Superior temporal gyrus (tissue), 1 donor: ENCODE results near the gene GABRG3.

Experiments
- DNase-seq: peaks from one replicate; pipeline ENCODE4 v3.0.0-alpha.2; 2016; ENCODE audit errors: extremely low spot score

Gene GABRG3

DNA sequence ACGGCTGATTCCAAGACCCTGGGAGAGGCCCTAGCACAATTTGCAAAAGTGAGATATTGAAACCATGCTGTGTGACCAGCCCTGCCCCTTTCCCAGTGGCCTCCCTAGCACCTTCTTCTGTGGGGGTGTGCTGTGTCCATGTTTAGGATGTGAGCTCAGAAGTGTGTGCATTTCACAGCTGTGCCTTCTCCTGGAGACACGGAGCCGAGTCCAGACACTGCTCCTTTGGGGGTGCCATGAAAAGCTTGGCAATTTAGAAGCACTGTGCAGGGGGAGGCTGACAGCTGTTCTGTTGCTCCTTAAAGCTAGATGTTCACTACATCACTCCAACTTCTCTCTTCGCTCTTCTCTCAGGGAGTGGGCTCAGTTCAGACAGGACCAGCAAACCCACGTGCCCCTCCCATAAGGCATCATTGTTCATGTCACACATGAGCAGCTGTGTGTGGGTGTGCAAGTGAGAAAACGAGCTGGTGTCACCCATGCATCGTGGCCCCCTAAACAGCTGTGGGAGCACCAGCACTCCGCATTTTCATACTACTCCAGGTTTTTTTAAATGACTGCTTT is 492.6 kb downstream of the GABRG3 start:
- DNase-seq, result no peak

DNA sequence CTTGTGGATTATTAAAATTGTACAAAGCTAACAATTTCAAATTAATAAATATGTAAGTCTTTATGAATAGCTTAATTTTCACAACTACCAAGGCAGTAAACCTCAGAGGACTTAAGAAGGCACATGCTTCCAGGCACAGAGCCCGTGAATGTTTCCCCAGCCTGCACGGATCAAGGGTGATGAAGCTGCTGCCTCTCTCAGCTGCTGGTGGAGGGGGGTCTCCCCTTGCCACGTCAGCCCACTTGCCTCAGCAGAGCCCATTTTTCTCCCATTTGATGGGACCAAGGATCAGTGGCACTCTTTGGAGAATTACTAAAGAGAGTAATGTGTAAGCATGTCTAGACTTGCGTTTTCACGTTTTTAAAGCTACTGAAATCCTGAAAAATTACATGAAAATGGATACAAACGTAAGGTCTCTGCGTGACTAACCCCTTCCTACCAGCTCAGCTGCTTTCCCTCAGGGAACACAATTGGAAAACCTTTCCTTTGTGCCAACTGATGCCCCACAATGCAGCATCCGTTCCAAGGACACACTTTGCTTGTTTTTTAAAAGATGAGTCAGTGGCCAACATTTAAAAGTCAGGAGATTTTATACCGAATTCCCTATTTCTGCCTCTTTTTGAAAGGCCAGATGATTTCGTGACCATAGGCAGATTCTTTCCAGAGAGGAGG is 494.1 kb downstream of the GABRG3 start:
- DNase-seq, result no peak

DNA sequence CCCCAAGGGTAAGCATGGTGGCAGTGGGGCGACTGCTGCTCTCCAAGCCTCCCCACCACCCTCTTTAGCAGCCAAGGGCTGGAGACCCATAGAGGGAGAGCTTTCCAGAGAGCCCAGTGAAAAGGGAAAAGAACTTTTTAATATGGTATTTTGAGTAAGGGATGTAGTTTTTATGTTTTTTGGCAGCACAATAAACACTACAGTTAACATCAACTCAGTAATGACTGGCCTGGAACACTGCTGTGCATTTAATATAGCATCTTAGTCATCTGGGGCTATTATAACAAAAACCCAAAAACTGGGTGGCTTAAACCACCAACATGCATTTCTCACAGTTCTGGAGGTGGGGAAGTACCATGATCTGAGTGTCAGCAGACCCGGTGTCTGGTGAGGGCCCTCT is 495.8 kb downstream of the GABRG3 start:
- DNase-seq, result no peak

DNA sequence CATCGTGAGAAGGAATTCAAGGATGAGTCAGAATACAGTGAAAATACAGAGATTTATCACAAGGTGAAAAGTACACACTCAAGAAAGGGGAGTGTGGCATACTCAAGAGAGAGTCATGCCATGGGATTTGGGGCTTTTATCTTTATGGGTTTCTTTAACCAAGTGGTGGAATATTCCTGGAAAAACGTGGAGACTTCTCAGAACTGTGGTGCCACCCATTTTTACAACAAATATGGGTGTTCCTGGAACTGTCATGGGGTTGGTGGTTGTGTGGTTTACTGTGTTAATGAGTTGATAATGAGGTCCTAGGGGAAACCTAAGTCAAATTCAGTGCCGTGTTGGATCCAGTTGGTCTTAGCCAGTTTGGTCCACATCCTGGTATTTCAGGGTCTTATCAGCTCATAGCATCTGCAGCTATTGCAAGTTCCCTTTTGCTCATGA is 497.2 kb downstream of the GABRG3 start:
- DNase-seq, result no peak

DNA sequence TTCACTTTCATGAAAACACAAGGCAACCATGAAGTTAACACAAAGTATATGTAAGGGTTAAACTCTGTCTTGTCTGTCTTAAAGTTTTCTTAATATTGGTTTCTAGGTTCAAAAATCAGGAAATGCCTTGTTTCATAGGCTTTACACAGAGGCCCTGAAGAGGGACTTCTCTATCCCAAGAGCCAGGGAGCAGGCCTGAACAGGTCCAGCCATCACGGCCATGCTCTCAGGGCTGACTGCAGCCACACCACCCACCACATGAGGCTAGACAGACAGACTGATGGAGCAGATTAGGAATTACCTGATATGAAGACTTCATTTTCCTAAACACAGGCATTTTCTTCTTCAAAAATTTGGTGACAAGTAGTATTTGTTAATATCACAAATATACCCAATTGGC is 502.9 kb downstream of the GABRG3 start:
- DNase-seq, result no peak

DNA sequence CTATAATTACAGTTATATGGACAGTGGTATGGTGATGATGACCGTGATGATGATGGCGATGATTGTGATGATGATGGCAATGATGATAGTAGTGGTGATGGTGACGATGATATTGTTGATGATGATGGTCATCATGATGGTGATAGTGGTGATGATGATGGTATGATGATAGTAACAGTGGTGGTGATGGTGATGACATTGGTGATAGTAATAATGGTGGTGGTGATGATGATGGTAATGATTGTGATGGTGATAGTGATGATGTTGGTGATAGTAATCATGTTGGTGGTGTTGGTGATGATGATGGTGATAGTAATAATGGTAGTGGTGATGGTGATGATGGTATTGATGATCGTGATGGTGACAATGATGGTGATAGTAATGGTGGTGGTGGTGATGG is 504.4 kb downstream of the GABRG3 start:
- no peak for DNase-seq

DNA sequence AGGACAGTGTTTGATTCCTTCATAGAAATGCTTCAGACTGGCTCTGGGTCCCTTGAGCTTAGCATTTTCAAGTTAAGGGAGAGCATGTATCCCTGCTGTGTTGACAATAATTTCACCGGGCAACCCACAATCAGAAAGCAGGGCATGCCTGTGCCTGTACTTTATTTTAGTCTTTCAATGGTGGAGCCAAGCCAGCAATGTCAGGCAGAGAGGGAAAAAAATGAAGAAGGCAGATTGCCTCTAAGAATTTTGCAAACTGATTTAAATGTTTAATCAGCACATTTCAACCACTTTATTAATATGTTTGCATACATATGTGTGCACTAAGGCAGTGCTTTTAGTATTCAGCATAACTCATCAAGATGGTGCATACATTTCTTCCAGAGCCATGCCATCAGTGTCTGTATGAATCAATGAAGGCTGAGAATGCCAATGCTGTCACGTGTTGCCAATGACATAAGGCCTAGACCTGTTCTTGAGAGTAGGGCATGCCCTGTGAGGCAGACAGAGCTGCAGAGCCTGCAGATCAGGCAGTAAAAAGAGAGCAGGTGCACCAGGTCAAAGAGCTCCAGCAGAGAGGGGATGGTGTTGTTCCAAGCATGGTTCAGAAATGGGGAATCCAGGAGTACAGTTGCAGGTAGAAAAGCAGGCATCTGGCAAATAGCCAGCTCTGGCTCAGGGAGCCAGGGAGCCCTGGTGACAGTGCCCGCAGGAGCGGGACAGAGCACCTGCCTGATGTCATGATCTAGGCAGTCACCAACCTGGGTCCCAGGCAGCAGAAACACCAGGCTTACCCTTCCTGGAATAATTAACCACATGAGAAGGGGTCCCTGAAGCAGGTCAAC is 508.5 kb downstream of the GABRG3 start:
- no peak for DNase-seq

DNA sequence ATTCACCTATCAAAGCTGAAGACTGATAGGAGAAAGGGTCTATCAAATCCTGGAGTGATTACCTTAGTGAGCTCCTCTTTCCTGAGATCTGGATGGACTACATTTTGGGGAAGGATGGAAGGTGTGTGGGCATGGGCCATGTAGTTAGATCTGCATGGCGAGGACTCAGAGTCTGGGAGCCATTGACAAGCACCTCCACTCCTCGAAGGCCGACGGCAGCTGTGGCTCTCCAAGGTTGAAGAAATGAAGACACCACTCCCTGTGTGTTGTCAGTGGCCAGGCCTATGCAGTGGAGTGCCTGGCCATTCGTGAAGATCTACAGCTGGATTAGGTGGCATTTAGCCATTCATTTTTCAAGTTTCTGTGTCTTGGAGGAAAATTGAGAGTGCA is 509.2 kb downstream of the GABRG3 start:
- DNase-seq, result no peak

DNA sequence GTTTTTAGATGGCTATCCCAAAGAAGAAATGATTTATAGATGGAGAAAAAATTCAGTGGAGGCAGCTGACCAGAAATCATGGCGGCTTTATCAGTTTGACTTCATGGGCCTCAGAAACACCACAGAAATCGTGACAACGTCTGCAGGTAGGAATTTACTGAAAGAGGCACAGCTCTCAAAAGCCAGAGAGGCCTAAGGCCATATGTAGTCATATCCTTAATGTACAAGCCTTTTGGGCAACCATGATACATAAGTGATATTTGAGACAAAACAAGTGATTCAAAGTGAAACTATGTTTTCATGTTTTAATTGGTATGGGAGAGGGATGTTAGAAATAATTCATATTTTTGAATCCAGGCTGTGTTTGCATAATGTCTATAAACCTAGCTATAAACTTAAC is 509.7 kb downstream of the GABRG3 start:
- DNase-seq, result no peak

DNA sequence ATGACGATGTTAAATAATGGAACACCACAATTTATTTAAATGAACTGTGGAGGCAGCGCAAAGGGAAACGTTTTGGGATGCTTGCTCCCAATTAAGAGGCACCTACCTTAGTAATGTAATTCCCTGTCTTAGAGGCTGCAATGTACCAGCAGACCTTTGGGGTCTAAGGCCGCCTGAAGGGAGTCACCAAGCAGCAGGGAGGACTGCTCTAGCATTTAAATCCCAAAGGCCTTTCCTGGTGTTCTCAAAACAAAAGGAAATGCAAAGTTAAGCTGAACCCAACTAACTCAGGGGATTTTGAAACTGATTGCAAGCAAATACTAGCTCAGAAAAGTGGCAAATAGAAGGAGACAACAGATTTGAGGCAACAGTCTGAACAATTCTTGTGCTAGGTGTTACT is 510.8 kb downstream of the GABRG3 start:
- no peak for DNase-seq

DNA sequence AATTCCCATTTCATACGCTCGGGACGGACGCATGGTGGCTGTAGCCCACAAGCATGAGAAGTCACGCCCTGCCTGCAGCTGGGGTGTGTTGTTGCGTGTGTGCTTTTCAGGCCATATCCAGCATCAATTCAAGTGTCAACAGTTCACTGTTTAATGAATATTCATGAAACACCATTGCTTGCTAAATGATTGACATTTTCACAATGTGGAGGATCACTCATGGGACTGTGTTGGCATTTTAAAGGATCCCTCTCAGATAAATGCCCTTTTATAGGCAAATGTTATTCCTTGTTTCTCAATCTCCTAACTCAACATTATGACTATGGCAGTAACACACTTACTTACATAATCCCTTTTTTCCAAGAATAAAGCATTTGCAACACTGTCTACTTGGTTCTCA is 511.3 kb downstream of the GABRG3 start:
- DNase-seq, result no peak

DNA sequence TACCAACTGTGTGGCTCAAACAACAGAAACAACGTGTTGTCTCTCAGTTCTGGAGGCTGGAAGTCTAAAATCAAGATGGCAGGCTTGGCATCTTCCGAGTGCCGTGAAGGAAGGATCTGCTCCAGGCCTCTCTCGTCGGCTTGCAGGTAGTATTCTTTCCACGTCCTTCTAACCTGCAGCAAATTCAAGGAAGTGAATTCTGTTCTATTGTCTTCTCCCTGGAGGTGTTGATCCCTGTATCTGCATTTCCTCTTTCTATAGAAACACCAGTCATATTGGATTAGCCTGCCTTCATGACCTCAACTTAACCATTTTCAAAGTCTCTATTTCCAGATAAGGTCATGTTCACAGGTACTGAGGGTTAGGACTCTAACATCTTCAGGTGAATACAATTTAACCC is 512.1 kb downstream of the GABRG3 start:
- DNase-seq, result no peak

DNA sequence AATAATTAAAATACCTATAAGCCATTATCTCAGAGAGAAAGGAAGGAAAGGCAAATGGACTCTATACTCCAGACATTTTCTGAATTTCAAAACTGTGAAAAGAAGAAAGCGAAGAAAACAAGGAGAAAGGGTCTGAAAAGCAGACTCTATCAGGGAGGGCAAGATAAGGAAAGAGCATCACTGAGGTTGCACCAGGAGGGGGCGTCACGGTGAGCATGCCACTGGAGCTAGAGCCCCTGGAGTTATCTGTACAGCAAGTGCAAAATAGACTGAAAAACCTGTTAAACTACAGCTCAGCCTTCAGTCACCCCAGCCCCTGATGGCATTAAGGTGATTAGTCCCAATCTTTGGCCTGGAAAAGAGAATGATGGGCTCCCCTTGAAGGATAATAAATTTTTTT is 514.3 kb downstream of the GABRG3 start:
- no peak for DNase-seq

DNA sequence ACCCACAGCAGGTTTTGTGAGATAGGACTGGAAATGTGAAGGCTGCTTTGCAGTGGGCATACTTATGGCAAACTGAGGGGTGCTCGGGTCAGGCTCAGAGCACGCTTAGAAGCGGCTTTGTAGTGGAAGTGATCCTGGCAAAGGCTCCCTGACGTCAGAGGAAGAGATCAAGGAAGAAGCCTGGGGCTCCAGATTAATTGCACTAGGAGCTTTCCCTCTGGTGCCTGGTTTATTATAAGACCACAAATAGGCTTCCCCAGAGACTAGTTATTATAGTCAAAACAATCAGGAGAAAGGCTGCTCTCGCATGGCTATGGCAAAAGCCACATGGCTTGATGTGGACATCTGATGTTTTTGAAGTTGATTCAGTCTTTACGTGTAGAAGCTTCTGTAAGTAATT is 515.1 kb downstream of the GABRG3 start:
- no peak for DNase-seq

DNA sequence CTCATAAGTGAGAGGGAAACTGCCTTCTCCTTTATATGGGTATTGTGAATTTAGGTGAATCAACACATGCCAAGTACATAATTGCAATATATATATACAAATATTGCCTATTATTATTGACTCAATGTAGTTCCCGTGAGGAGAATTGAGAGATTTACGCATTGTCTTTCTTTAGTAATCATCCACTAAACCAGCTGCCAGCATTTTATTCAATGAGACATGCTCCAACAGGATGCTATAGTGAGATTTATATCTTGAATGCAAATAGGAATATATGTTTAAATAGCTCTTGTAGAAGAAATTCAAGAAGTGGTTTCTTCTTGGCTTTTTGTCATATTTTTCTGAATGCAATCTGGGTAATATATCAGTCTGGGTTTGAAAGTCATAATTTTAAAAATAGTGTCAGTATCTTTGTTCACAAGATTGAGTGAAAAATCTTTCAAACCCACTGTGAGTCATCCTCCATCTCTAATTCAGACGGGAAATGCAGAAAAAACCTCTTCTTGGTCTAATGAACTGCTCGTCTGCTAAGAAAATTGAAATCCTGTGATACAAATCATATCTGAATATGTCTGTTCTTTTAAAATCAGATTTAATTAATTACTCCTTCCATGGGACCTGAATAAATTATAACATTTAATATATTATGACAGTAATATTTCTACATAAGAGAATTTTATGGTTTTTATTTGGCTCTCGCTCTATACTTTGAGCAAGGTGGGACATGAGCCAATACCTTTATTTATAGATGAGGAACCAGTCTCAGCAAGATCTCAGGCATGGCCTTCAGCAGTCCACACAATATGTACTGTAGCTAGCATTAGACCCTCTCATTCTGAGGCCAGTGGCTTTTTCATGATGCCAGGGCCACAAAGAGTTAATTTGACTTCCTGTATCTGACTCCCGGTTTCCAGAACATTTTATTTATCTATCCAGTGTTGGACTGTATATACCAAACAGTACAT is 516.0 kb downstream of the GABRG3 start:
- DNase-seq, result no peak

DNA sequence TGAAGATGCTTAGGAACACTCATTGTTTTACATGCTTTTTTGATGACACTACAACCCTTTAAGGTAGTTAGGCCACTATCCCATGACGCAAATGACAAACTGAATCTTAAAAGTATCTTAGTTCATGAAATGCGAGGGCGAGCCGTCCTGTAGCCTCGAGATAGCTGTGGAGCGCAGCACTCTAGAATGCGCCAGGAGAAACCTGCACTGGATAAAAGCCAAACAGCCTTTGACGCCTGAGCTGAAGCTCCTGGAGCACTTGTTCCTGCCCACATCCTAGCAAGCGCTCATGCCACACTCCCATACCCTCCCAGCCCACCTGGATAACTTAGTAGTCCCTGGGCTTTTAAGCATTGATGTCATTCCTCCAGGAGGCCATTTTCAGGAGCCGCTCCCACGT is 516.9 kb downstream of the GABRG3 start:
- DNase-seq, result no peak

DNA sequence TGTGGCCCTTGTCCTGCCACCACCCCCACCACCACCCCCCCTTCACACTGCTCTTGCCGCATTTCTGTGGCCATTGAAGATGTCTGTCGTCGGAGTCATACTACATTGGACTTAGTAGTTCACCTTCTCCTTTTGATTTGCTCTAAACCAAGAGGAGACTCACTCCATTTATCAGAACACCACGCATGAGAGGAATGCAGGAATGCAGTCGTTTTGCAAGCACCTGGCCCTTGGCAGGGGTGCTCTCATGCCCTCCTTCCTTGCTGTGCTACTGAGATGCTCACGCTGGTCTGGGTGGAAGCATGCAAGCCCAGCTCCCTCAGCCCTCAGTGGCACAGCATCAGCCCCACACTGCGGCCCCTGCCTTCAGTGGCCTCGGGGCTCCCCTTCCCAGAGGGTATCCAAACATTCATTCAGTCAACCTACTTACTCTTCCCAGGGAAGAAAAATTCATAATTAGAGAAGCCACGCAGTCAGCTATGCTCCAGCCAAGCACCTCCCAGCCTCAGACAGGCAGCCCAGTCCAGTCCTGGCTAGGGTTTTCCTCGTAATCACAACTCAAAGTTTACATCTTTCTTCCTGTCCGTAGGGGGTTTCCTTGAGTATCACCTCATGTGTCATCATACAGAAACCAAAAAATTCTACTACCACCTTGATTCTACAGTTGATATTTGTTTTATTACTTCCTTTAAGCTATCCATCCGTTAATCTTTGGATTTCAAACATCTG is 520.0 kb downstream of the GABRG3 start:
- no peak for DNase-seq

DNA sequence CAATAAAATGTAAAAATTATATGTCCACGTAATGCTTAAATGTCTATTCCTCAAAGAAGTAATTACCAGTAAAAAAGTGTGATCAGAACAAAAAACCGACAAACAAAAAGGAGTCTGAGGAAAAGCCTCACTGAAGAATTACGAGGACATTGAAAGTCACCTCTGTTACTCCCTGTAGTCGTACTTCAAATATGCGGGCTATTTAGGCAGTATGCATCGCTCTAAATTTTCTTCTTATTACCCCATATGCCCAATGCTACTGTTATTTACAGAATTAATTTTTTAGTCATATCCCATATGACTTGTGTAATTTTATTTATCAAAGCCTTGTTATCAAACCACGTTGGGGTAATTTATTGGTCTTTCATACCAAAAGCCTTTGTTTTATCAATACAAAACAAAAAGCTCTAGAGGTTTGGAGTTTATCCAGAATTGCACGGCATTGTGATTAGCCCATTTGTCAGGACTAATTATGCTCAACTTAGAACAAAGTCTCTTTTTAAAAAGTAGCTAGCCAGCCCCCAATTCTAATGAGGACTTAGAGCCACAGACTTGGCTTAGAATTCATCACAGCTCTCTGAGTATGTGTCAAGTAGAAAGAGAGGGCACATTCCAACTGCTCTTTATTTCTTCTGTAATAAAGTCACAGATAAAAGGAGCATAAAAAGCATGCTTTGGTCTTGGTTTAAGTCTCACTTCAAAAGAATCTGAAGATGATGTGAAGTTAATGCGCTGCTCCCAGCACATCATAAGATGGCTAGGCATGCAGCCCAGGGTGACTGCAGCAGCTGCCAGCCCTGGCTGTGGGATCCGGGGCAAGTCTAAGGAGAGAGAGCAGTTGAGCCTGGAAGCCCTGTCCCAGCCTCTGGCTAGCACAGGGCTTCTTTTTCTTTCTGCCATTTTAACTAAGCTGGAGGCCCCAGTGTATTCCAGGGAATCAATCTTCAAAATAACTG is 521.0 kb downstream of the GABRG3 start:
- peak; percentile 84 for DNase-seq

DNA sequence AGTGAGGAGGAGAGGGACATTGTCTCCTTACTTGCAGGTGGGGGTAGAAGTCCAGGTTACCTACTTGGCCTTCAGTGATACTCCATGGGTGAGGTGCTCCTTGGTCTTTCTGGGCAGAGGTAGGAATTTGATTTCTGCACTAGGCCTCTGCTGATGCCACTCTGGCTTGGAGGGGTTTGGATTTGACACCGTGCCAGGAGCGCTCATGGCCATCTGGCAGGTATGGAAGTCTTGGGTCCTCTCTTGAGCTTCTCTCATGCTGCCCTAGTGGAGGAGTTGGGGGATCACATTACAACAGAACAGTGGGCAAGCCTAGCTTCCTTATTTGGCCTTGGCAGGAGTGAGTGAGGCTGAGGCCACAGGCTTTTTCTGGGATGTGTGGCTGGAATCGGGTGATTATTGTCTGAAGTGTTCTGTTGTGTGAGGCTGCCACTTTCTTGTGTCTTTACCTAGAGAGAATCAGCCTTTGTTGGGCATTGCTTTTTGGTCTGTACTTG is 525.0 kb downstream of the GABRG3 start:
- no peak for DNase-seq

DNA sequence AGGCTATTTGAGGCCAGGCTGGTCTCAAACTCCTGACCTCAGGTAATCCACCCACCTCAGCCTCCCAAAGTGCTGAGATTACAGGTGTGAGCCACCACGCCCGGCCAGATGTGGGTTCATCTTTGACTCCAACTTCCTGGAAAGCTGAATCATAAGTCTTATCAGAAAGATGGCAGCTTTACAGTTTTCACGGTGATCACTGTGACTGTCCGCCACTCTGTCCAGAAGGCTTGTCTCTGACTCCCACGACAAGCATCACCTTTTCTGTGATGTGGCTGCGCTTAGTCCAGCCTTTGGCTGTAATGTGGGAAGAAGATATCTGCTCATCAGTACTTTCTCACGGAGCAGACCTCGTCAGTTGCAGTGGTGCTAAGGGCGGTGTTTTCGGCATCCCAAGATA is 527.7 kb downstream of the GABRG3 start:
- DNase-seq, result no peak
